Hair follicular keratinocyte (primary cell): Measurements from ENCODE around the gene PRKG2. TPM values are rescaled to one million over a fixed set of nuclear protein-coding genes. Genes with fewer than 3 reads are reported as not detected.

ENCODE experiments used
- total RNA-seq: library from RNA; depleted of rRNA; stranded (reverse); fragments of >200 nt; gene quantifications from 2 replicates; pipeline ENCODE4 v1.2.3, GENCODE V29; 2015

Gene PRKG2, protein sequence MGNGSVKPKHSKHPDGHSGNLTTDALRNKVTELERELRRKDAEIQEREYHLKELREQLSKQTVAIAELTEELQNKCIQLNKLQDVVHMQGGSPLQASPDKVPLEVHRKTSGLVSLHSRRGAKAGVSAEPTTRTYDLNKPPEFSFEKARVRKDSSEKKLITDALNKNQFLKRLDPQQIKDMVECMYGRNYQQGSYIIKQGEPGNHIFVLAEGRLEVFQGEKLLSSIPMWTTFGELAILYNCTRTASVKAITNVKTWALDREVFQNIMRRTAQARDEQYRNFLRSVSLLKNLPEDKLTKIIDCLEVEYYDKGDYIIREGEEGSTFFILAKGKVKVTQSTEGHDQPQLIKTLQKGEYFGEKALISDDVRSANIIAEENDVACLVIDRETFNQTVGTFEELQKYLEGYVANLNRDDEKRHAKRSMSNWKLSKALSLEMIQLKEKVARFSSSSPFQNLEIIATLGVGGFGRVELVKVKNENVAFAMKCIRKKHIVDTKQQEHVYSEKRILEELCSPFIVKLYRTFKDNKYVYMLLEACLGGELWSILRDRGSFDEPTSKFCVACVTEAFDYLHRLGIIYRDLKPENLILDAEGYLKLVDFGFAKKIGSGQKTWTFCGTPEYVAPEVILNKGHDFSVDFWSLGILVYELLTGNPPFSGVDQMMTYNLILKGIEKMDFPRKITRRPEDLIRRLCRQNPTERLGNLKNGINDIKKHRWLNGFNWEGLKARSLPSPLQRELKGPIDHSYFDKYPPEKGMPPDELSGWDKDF
- total RNA-seq = 0.04 and 2.5 TPM in 2 replicates

DNA sequence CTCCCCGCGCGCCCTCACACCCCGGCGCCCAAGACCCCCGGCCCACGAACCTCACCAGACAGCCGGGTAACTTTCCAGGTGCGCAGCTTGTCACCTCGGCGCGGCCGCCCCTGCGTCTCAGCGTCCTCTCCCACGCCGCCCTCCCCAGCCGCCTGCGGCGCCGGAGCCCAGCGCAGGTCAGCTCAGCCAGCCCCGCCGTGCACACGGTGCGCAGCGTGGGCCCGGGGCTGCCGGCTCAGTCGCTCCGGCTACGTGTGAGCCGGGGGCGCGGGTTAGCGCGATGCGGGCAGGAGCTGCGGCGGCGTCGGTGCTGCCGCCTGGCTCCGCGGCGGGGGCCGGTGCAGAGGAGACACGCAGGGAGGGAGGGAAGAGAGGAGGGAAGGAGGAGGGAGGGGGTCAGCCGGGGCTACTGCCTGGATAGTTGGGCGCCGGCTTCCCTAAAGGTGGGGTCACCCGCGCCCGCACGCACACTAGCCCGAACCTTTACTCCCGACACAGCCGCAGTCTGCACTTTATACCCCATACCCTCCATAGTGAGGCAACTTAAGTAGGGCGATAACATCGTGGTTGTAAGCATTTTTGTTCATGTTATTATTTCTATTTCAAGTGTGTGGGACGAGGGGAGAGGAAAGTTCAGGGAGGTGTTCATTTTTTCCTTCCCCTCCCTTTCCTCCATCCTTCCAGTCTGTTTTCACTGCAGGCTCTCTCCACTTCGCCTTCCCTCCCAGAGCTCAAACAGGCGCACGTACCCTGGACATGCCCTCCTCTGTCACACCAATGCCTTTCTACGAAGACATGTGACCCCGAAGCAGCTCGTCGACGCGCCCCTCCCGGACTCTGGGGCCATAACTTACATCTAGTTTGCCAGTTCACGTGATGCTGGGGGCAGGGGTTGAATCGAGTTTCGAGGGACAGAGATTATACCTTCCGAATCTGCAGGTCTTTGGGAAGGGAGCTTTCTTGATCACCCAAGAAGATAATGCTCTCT, at the start of gene PRKG2:
PRKG2 (minus strand) TSS at position 342 of the 988 bp plus-strand sequence. CDS start 10,175 bp downstream, outside the sequence.

Other genes with a start within 250 kb of the PRKG2 start
- gene BMP3, start 184.5 kb downstream of the PRKG2 start, total RNA-seq = not detected in 2 replicates